ENCODE data around the gene GALNT16.
"Not testable (repeated sequence)": the region's sequence is repeated elsewhere in the genome, so short reads cannot be mapped to it uniquely, and the experiment has no call there.

Gene GALNT16

DNA sequence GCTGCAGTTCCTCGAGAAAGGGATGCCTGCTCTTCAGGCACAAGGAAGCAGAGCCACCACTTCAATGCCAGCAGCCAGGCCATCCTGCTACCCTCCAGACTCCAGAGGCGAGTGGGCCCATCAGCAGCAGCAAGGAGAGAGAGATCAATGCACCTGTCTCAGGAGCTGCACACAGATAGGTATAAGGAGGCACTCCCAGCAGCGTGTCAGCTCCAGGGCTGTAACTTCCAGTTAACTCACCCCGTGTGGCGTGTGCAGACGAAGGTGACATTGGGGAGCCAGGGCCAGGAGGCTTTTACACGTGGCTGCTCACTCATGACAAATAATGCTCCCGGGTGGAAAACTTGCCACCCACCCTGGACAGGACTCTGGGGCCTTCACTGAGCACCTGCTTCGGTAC, 24.2 kb downstream of the GALNT16 start:
- no peak overlapping the region for H3K27ac ChIP-seq (ENCODE audit: low read length)
- peaks cover 15% of the 10 kb centered on the region for H3K4me1 ChIP-seq (ENCODE audit: control insufficient read depth, insufficient read depth, low read length)

DNA sequence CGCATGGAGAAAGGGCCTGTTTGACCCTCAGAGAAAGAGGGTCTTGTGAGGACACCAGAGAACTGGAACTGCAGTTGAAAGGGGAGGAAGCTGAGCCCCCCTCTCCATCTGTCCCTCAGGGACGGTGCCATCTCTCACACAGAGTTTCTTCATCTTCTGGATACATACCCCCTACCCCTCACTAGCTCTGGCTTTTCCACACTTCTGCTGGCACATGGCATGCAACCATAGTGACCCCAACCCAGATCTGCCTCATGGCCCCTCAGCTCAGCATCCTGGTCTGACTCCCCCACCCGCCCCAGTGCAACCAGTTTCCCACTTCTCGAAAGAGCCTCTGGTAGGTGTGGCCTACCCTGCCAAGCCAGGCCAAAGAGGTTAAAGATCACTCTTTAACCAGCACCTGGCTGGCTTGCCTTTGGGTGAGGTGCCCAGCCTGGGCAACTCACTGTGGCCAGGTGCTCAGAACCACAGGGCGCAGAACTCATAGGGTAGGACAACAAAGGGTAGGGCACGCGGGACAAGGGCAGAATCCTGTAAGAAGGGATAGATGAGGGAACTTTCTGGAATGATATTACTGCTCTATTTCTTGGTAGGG, 25.8 kb downstream of the GALNT16 start:
- Histone ChIP-seq H3K9me3 (ENCODE audit: control insufficient read depth in 2 of 2, low read length in 2 of 2) (no peaks in the 10 kb centered on the region), H3K27ac (ENCODE audit: low read length) (no peak overlapping the region), H3K4me3 (ENCODE audit: low read length in 2 of 2) (no peak overlapping the region), H3K9ac (ENCODE audit: low read length in 2 of 2) (no peak overlapping the region), H3K36me3 (ENCODE audit: control insufficient read depth in 2 of 2, insufficient read depth in 2 of 2, low read length in 2 of 2) (no peaks in the 10 kb centered on the region), H3K27me3 (ENCODE audit: control insufficient read depth in 1 of 2, insufficient read depth in 2 of 2, low read length in 2 of 2) (no peaks in the 10 kb centered on the region), H3K4me1 (ENCODE audit: control insufficient read depth, insufficient read depth, low read length) (peaks cover 15% of the 10 kb centered on the region)

More for the DNA sequence above, 24.2 kb downstream of the GALNT16 start:
- Histone ChIP-seq H3K27me3 (ENCODE audit: control insufficient read depth in 1 of 2, insufficient read depth in 2 of 2, low read length in 2 of 2) (no peaks in the 10 kb centered on the region), H3K9ac (ENCODE audit: low read length in 2 of 2) (no peak overlapping the region), H3K9me3 (ENCODE audit: control insufficient read depth in 2 of 2, low read length in 2 of 2) (no peaks in the 10 kb centered on the region), H3K4me3 (ENCODE audit: low read length in 2 of 2) (no peak overlapping the region), H3K36me3 (ENCODE audit: control insufficient read depth in 2 of 2, insufficient read depth in 2 of 2, low read length in 2 of 2) (no peaks in the 10 kb centered on the region)

DNA sequence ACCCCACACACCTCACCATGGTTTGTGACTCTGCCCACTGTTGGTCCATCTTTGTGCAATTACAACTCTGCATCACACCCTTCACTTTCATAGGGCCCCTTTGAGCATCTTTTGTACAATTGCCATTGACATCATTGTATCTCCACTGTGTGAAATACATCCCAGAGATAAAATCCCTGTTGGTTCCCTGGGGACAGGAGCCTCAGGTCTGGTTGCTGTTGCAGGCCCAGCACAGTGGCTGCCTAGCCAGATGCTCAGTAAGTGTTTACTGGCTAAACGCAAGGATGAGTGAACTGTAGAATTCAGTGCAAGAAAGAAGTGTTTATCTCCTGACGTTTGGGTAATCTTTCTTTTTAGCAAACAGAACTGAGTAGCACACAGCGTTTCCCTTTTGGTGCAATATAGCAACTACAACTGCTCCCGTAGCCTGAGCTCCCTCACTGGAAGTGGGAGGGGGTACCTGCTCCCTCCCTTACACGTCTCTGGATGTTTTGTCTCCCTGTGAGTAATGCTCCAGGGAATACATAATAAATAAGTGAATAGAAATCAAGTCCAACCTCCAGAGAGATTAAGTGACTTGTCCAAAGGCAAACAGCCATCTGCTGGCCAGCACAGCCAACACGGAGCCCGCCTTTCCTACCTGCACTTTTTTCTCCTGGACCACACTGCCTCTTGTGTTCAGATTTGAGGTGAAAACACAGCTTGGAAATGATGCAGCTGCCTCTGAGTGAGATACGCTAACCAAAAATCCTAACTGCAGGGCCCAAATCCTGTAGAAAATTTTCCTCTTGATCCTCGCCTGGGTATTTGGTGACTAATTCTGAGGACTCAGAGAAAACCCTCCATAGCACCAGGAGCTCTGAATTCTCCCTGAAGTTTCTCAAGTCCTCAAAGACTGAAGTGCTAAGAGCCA, 27.4 kb downstream of the GALNT16 start:
- H3K27me3 ChIP-seq (ENCODE audit: control insufficient read depth in 1 of 2, insufficient read depth in 2 of 2, low read length in 2 of 2): no peaks in the 10 kb centered on the region
- no peaks in the 10 kb centered on the region for H3K36me3 ChIP-seq (ENCODE audit: control insufficient read depth in 2 of 2, insufficient read depth in 2 of 2, low read length in 2 of 2)
- H3K4me3 ChIP-seq (ENCODE audit: low read length in 2 of 2): no peak overlapping the region
- H3K9me3 ChIP-seq (ENCODE audit: control insufficient read depth in 2 of 2, low read length in 2 of 2): no peaks in the 10 kb centered on the region
- no peak overlapping the region for H3K9ac ChIP-seq (ENCODE audit: low read length in 2 of 2)
- peaks cover 15% of the 10 kb centered on the region for H3K4me1 ChIP-seq (ENCODE audit: control insufficient read depth, insufficient read depth, low read length)
- H3K27ac ChIP-seq (ENCODE audit: low read length): no peak overlapping the region

DNA sequence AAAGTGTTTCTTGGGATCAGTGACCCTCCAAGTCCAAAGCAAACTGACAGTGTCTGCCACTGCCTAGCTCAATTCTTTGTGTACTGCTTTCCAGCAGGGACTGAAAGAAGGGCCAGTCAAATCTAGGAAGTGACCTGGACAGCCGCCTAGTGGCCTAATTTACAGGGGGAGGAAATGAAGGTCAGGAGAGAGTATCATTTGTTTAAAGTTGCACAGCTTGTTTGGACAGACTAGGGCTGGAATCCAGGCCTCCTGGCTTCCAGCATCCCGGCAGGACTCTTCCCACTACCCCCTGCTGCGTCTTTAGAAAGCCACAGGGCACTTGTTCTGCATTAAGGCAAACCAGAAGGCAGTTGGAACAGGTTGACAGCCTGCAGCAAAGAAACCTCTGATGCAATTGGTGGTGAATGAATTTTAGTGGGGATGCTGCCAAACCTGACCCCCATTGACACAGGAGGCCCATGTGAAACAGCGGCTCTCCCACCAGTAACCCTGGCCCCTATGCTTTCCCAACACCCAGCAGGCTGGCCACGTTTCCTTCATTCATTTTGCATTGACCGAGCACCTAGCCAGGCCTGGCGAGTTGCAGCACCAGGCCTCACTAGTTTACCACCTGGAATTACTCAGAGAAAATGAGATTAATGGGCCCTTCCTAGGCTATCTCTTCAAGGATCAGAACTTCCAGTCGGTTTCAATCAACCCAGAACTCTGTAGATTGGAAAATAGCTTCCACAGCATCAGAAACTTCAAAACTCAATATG, 28.2 kb downstream of the GALNT16 start:
- Histone ChIP-seq H3K36me3 (ENCODE audit: control insufficient read depth in 2 of 2, insufficient read depth in 2 of 2, low read length in 2 of 2) (no peaks in the 10 kb centered on the region), H3K4me3 (ENCODE audit: low read length in 2 of 2) (no peak overlapping the region), H3K4me1 (ENCODE audit: control insufficient read depth, insufficient read depth, low read length) (peaks cover 15% of the 10 kb centered on the region), H3K9ac (ENCODE audit: low read length in 2 of 2) (no peak overlapping the region), H3K9me3 (ENCODE audit: control insufficient read depth in 2 of 2, low read length in 2 of 2) (no peaks in the 10 kb centered on the region), H3K27me3 (ENCODE audit: control insufficient read depth in 1 of 2, insufficient read depth in 2 of 2, low read length in 2 of 2) (no peaks in the 10 kb centered on the region), H3K27ac (ENCODE audit: low read length) (no peak overlapping the region)

DNA sequence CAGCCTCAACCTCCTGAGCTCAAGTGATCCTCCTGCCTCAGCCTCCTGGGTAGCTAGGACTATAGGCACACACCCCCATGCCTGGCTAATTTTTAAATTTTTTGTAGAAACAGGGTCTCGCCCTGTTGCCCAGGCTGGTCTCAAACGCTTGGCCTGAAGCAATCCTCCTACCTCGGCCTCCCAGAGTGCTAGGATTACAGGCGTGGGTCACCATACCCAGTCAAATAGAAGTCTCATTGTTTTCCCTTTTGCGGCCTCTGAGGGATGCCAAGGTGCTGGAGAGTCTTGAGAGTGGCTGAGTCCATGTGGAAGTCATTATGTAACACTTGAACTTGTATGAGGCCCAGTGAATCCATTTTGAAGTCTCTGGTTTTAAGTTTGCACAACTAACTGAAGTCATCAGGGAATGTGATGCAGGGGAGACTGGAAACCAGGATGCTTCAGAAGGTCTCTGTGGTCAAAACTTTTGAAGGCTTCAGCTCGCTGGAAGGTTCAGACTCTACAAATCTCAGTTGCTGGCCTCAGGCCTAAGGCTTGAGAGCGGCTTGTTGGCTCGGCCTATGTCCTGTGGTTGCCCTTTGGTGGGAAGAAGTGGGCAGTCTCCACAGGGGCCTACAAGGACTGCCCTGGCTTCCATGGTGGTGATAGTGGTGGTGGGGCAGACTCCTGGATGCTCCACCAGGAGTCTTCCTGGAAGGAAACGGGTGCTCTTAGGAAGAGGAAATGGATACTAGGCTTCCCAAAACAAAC, 29.2 kb downstream of the GALNT16 start:
- no peak overlapping the region for H3K4me3 ChIP-seq (ENCODE audit: low read length in 2 of 2)
- no peaks in the 10 kb centered on the region for H3K27me3 ChIP-seq (ENCODE audit: control insufficient read depth in 1 of 2, insufficient read depth in 2 of 2, low read length in 2 of 2)
- H3K9ac ChIP-seq (ENCODE audit: low read length in 2 of 2): no peak overlapping the region
- H3K4me1 ChIP-seq (ENCODE audit: control insufficient read depth, insufficient read depth, low read length): peaks cover 15% of the 10 kb centered on the region
- no peak overlapping the region for H3K27ac ChIP-seq (ENCODE audit: low read length)
- H3K9me3 ChIP-seq (ENCODE audit: control insufficient read depth in 2 of 2, low read length in 2 of 2): no peaks in the 10 kb centered on the region
- no peaks in the 10 kb centered on the region for H3K36me3 ChIP-seq (ENCODE audit: control insufficient read depth in 2 of 2, insufficient read depth in 2 of 2, low read length in 2 of 2)

DNA sequence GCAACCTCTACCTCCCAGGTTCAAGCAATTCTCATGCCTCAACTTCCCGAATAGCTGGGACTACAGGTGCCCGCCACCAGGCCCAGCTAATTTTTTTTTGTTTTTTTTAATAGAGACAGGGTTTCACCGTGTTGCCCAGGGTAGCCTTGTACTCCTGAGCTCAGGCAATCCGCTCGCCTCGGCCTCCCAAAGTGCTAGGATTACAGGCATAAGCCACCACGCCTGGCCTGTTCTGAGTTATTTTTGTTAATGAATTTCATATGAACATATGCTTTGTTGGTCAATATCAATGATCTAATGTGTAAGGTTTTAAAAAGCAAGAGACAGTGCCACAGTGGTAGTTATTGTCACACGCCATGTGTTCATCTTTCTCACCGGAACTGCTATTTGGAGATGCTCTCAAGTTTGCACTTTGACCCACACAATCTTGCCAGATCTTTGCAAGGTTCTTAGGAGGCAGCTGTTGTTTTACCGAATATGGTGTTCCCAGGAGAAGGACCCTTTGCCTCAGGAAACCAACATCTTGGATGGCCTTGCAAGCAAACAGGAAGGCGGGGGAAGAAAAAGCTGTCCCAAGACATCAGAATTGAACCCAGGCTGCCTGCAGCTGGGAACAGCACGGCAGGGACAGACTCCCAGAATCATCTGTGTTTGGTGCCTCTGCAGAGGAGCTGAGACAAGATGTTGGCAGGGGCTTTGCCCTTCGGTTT, 30.0 kb downstream of the GALNT16 start:
- no peak overlapping the region for H3K27ac ChIP-seq (ENCODE audit: low read length)
- H3K36me3 ChIP-seq (ENCODE audit: control insufficient read depth in 2 of 2, insufficient read depth in 2 of 2, low read length in 2 of 2): no peaks in the 10 kb centered on the region
- no peak overlapping the region for H3K4me3 ChIP-seq (ENCODE audit: low read length in 2 of 2)
- H3K9ac ChIP-seq (ENCODE audit: low read length in 2 of 2): no peak overlapping the region
- H3K27me3 ChIP-seq (ENCODE audit: control insufficient read depth in 1 of 2, insufficient read depth in 2 of 2, low read length in 2 of 2): no peaks in the 10 kb centered on the region
- peaks cover 15% of the 10 kb centered on the region for H3K4me1 ChIP-seq (ENCODE audit: control insufficient read depth, insufficient read depth, low read length)
- H3K9me3 ChIP-seq (ENCODE audit: control insufficient read depth in 2 of 2, low read length in 2 of 2): no peaks in the 10 kb centered on the region

DNA sequence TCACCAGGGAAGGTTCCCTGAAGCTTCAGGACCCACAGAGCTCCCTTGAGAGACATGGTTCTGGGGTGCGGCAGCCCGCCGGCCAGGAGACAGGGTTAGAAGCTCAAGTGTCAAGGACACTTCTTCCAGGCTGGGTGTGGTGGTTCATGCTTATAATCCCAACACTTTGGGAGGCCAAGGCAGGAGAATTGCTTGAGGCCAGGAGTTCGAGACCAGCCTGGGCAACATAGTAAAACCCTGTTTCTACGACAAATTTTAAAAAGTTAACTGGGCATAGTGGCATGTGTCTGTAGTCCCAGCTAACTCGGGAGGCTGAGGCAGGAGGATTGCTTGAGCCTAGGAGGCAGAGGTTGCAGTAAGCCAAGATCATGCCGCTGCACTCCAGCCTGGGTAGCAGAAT, 30.9 kb downstream of the GALNT16 start:
- H3K9me3 ChIP-seq (ENCODE audit: control insufficient read depth in 2 of 2, low read length in 2 of 2); H3K36me3 ChIP-seq (ENCODE audit: control insufficient read depth in 2 of 2, insufficient read depth in 2 of 2, low read length in 2 of 2); H3K4me3 ChIP-seq (ENCODE audit: low read length in 2 of 2); H3K9ac ChIP-seq (ENCODE audit: low read length in 2 of 2); H3K27ac ChIP-seq (ENCODE audit: low read length); H3K27me3 ChIP-seq (ENCODE audit: control insufficient read depth in 1 of 2, insufficient read depth in 2 of 2, low read length in 2 of 2): not testable (repeated sequence)
- peaks cover 15% of the 10 kb centered on the region for H3K4me1 ChIP-seq (ENCODE audit: control insufficient read depth, insufficient read depth, low read length)

DNA sequence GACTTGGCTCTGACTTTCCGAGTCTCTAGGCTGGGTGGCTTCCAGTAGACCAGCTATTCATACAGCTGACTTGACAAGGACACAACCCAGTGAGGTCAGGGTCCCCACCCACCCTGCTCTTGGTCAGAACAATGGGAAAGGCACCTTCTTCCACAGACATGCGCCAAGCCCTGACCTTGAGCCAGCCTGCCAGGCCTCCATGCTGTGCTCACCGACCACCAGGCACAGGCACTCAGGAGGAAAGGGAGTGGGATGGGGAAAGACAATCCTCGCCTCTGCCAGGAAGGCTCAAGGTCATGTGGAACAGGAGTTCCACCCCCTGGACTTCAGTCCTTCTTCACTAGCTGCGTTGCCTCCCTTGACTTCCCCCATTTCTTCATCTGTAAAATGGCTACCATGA, 31.4 kb downstream of the GALNT16 start:
- Histone ChIP-seq H3K9ac (ENCODE audit: low read length in 2 of 2) (no peak overlapping the region), H3K4me1 (ENCODE audit: control insufficient read depth, insufficient read depth, low read length) (peaks cover 15% of the 10 kb centered on the region), H3K27me3 (ENCODE audit: control insufficient read depth in 1 of 2, insufficient read depth in 2 of 2, low read length in 2 of 2) (no peaks in the 10 kb centered on the region), H3K27ac (ENCODE audit: low read length) (no peak overlapping the region), H3K4me3 (ENCODE audit: low read length in 2 of 2) (no peak overlapping the region), H3K36me3 (ENCODE audit: control insufficient read depth in 2 of 2, insufficient read depth in 2 of 2, low read length in 2 of 2) (no peaks in the 10 kb centered on the region), H3K9me3 (ENCODE audit: control insufficient read depth in 2 of 2, low read length in 2 of 2) (no peaks in the 10 kb centered on the region)

DNA sequence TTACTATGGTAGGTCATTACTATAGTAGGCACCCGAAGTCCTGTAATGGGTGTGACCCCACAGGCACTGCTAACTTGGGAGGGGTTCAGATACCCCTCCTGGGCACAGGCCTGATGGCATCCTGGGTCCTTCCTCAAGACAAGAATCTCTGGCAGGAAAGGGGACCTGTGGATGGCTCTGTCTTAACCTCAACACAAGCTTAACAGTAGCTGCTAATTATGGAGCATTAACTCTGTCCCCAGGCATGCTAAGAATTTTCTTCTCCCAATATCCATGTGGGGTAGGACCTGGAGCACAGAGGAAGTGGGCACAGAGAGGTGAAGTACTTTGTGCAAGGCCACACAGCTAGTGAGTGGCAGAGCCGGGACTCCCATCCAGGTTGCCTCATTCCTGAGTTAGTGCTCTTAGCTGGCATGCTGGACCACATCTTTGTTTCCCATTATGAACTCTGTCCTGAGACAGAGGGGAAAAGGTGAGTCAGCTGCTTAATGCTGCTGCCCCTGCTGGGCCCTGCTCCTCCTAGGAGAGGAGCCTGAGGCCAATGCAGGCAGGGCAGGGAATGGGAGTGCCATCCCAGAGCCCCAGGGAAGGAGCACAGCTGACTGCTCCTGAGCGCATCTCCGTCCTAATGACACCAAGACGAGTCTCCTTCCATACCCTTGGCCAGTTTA, 32.1 kb downstream of the GALNT16 start:
- H3K9ac ChIP-seq (ENCODE audit: low read length in 2 of 2): no peak overlapping the region
- no peaks in the 10 kb centered on the region for H3K27me3 ChIP-seq (ENCODE audit: control insufficient read depth in 1 of 2, insufficient read depth in 2 of 2, low read length in 2 of 2)
- no peaks in the 10 kb centered on the region for H3K36me3 ChIP-seq (ENCODE audit: control insufficient read depth in 2 of 2, insufficient read depth in 2 of 2, low read length in 2 of 2)
- no peaks in the 10 kb centered on the region for H3K9me3 ChIP-seq (ENCODE audit: control insufficient read depth in 2 of 2, low read length in 2 of 2)
- no peak overlapping the region for H3K4me3 ChIP-seq (ENCODE audit: low read length in 2 of 2)
- H3K4me1 ChIP-seq (ENCODE audit: control insufficient read depth, insufficient read depth, low read length): peaks cover 13% of the 10 kb centered on the region
- no peak overlapping the region for H3K27ac ChIP-seq (ENCODE audit: low read length)
